IPS-NIHi7 (cell line): ENCODE data around the gene MYL12A.
"Not testable (repeated sequence)": the region's sequence is repeated elsewhere in the genome, so short reads cannot be mapped to it uniquely, and the experiment has no call there.

Experiments
- DNase-seq: peaks from one replicate; pipeline ENCODE4 v3.0.0; 2012; ENCODE audit warnings: mixed read lengths; ENCODE audit errors: extremely low spot score

MYL12A gene

GRCh38 chr18:3247240-3248061 lies at the start of gene MYL12A:
TSS of gene MYL12A (plus strand) at chr18:3247801. CDS start at chr18:3253248, 5,447 bp downstream.
- DNase-seq: peak; percentile 97

DNA sequence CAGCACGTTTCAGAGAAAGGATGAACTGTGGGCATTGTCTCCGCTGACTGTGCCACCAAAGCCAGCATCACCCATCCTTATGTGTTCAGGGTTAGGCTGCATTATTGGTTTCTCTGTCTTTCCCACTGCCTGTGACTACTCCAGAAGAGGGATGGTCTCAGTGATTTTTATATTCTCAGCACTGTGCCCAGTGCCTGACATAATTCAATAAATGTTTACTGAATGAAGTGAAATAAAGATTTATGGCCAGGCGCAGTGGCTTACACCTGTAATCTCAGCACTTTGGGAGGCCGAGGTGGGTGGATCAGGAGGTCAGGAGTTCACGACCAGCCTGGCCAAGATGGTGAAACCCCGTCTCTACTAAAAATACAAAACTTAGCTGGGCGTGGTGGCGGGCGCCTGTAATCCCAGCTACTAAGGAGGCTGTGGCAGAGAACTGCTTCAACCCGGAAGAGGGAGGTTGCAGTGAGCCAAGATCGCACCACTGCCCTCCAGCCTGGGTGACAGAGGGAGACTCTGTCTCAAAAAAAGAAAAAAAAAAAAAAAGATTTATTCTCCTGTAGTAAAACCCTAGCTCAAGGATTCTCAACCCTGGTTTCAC lies 49.2 kb upstream of the MYL12A start:
- not testable (repeated sequence) for DNase-seq

DNA sequence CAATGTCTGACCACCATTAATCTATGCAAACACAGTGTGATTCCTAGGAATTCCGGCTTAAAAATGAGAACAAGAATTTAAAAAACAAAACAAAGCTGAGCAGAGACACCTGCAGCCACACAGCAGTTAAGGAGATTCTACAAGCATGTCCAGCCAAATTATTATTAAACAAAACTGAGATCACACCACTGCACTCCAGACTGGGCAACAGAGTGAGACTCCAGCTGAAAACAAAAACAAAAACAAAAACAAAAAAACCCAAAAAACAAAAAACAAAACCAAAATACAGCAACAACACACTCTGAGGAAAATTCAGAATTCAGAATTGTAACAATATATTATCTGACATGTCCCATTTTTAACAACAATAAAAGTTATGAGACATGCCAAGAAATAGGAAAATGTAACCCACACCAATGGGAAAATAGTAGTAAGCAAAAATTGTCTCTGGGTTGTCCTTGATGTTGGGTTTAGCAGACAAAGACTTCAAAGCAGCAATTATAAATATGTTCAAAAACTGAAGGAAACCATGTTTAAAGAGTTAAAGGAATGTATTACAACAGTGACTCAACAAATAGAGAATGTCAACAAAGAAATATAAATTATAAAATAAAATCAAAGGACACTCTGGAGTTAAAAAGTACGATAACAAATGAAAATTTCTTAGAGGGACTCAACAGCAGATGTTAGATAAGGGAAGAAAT lies 47.5 kb upstream of the MYL12A start:
- DNase-seq: no peak

GRCh38 chr18:3205239-3205638 lies 42.4 kb upstream of the MYL12A start:
- DNase-seq: no peak

GRCh38 chr18:3207565-3207964 lies 40.0 kb upstream of the MYL12A start:
- DNase-seq: no peak

DNA sequence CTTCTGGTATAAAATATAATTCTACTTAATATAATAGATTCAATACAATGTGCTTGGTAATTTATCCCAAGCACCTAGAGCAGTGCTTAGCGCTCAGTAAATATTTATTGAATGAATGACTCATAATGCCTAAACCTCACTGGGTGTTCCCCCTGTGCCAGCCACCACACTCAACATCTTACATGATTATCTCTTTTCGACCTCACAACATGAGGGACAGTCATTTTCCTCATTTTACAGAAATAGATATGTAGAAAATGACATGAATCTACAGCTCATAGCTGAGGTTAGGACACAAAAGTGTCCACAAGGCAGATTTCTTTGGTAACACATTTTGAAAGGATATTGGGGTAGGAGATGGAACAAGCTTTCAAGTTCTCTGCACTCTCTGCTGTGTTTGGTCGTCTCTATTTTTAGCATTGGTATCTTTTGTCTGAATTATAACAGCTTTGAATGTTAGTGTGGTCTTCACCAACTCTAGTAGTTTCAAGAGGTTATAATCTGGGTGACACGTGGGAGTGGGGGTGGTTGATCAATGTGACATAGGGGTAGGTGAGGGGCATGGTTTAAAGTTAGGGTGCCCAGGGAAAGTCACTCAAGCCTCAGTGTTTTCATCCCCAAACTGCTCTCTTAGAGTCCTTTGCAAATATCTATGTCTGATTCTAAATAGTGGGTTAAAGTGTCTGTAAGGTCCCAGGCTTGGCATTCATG lies 37.6 kb upstream of the MYL12A start:
- no peak for DNase-seq

GRCh38 chr18:3211236-3211992 lies 36.2 kb upstream of the MYL12A start:
- no peak for DNase-seq

- DNase-seq: no peak
Observed at GRCh38 chr18:3212657-3213056, 34.9 kb upstream of the MYL12A start.

DNA sequence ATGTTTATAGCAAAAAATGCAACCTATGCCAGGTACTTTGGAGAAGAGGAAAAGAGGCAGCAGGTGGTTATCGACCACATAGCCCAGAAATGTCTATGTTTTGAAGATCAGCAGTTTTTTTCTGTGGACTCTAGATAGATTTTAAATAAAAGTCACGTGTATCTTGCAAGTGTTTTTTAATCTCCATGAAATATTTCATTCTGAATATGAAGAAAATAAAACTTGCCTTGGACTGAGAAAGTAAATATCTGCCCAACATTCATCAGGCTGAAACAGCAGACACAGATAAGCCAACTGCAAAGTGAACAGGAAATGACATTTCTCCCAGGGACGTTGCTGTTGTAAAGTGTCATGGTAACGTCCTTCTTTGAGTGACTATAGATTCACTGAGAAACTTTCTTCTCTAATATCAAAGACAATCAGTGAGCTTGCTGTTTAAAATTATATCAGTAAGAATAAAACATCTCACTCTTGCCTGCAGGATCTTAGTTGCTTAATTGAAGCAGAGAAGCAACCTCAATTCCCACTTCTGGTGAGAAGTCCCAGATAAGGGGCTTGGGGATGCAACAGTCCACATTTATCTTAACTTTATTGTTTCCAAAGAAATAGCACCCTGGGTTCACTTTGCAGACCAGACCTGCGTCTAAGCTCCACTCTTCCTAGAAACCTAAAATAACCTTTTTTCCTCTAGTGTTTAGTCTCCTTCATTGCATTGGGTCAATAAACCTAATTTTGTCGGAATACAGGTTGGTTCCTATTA lies 34.1 kb upstream of the MYL12A start:
- no peak for DNase-seq

GRCh38 chr18:3214855-3215637 lies 32.6 kb upstream of the MYL12A start:
- DNase-seq: no peak

GRCh38 chr18:3216987-3217386 lies 30.6 kb upstream of the MYL12A start:
- no peak for DNase-seq

GRCh38 chr18:3217948-3218647 lies 29.5 kb upstream of the MYL12A start:
- DNase-seq: peak; percentile 34

DNA sequence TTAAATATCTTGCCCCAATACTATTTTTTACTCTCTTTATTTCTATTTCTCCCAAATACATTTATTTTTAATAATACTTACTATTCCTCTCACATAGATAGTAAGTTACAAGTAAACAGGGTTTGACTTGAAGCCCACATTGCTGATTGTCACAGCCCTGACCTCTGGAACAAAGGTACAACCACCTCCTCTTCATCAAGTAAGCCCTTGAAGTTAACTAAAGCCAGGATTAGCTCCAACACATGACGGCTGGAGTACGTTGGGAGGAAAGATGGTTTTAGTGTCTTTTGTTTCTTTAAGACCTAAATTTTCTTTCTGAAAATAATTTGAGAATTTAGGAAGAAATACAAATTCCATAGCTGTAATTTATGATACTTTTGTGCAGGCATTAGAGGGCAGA lies 28.8 kb upstream of the MYL12A start:
- no peak for DNase-seq

DNA sequence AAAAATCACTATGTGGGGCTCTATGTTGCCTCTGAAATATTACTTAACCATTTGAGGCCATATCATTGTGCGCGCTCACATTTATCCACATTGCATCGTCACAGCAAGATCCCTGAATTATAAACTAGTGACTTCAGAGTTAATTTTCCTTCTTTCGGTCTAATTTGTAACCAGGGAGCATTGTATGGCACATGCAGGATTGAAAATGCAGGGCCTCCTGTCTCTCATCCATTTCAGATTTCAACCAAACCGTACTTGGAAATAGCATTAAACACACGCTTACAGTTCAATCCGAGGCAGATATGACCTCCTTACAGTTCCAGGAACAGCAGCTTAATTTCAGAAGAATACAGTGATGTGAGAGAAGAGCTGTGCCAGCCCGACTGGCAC lies 28.4 kb upstream of the MYL12A start:
- no peak for DNase-seq

DNA sequence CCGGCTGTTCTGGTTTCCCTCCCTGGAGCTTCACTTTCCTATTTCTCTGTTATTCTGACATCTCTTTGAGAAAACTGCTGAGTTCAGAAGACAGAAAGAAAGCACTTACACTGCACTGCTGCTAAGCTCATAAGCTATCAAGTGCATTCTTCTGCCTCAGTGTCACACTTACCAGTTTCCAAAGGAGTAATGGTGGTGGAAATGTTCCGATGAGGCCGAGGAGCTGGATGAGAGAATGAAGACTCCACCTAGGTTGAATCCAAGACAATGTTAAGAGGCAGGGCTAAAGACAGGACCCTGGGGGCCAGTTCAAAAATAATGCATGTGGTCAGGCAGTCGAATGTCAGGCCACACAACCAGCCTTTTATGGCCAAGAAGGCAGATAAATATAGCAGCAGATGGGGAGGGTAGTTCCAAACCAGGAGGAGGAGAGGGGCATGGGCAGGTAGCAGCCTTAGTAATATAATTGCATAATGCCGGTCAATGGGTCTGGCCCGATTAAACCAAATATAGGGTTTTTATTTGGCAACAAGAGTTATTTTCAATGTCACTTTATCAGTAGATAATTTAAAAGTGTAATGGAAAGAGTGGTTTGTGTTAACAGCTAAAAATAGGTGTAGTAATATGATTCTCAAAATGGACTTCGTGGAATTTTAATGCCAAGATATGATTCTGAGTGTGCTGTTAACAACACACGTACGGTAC lies 27.8 kb upstream of the MYL12A start, which contains the start of gene MYOM1:
Gene MYOM1, minus strand, starts transcription at position 338 of the 705 bp plus-strand sequence. CDS start 4,745 bp downstream, outside the sequence.
- no peak for DNase-seq

DNA sequence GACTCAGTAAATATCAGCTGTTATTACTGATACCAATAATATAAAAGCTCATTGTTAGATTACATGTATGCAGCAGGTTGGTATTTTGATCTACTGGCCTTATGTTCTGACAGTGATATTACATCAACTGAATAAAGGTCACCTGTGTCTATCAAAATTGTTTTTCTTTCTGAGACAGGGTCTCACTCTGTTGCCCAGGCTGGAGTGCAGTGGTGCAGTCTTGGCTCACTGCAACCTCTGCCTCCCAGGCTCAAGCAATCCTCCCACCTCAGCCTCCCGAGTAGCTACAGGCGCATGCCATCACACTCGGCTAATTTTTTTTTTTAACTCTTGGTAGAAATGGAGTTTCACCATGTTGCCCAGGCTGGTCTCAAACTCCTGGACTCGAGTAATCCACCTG lies 26.7 kb upstream of the MYL12A start:
- not testable (repeated sequence) for DNase-seq

- no peak for DNase-seq
Observed at GRCh38 chr18:3221496-3221895, 26.1 kb upstream of the MYL12A start.

- no peak for DNase-seq
Observed at GRCh38 chr18:3223356-3223755, 24.2 kb upstream of the MYL12A start.
